ENCODE data around the gene TBC1D30.

Gene TBC1D30

DNA sequence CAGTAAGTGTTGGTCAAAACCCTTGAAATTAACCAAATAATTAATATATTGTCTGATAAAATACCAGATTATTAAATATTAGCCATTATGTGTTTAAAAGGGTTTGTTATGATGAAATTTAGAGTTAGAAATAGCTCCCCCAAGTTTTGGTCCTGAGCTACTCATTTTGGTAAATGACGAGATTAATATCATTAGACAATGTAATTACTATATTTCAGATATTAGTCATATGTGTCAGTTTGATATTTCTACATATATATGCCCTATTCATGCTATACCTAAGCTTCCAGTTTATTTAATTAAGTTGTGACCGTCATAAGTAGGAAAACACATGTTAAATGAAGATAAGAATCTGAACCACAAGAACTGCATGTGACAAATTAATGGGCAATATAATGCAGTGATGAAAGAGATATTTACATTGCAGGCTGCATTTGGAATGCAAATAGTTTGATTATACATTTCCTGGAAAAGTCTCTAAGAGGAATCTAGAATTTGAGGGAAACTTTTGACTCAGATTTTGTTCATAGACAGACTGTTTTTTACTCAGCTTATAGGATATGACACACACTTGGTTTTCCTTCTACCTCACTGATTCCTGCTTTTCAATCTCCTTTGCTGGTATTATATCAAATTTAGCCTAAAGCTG is 70.5 kb downstream of the TBC1D30 start:
- H3K4me1 Mint-ChIP-seq (ENCODE audit: low read depth) = peaks cover 3% of the 10 kb centered on the region
- peaks cover 17% of the 10 kb centered on the region for H3K27me3 Mint-ChIP-seq
- no peak overlapping the region for H3K4me3 Mint-ChIP-seq
- no peak for DNase-seq
- H3K9me3 Mint-ChIP-seq = no peaks in the 10 kb centered on the region
- H3K36me3 Mint-ChIP-seq (ENCODE audit: low read depth) = no peaks in the 10 kb centered on the region
- no peak overlapping the region for H3K27ac Mint-ChIP-seq

DNA sequence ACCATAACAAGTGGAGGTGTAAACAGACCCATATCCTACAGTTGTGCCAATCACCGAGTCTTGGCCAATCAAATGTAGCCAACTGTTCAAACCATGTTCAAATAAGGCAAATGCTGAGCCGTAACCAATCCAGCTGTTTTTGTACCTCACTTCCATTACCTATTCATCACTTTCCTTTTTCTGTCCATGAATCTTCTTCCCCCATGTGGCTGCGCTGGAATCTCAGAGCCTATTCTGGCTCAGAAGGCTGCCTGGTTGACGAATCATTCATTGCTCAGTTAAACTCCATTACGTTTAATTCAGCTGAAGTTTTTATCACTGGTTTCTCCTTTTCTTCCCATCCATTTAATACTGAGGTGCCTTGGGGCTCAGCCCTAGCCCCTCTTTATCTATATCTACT is 71.1 kb downstream of the TBC1D30 start:
- Mint-ChIP-seq H3K27me3 (peaks cover 12% of the 10 kb centered on the region), H3K27ac (no peak overlapping the region), H3K9me3 (no peaks in the 10 kb centered on the region), H3K4me1 (ENCODE audit: low read depth) (peaks cover 3% of the 10 kb centered on the region), H3K4me3 (no peak overlapping the region), H3K36me3 (ENCODE audit: low read depth) (no peaks in the 10 kb centered on the region)
- DNase-seq = no peak

DNA sequence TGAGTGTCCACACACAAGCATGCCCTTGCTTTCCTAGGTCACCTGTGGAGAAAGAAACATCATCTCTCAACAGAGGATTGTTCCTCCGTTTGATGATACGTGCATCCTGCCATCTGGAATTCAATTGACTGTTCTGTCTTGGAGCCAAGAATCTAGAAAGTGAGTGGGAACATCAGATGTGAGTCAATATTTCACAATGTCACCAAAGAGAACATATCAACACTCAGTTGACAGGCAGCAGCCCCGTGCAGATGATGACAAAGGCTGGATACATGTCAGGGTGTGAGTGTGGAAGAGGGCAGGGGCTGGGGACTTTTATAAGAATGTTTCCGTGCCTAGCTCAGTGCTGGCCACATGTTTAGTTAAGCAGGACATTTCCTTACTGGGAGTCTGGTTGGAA is 76.1 kb downstream of the TBC1D30 start:
- H3K27ac Mint-ChIP-seq = no peak overlapping the region
- no peak overlapping the region for H3K4me3 Mint-ChIP-seq
- peaks cover 6% of the 10 kb centered on the region for H3K27me3 Mint-ChIP-seq
- no peak for DNase-seq
- no peaks in the 10 kb centered on the region for H3K36me3 Mint-ChIP-seq (ENCODE audit: low read depth)
- no peaks in the 10 kb centered on the region for H3K4me1 Mint-ChIP-seq (ENCODE audit: low read depth)
- H3K9me3 Mint-ChIP-seq = no peaks in the 10 kb centered on the region

DNA sequence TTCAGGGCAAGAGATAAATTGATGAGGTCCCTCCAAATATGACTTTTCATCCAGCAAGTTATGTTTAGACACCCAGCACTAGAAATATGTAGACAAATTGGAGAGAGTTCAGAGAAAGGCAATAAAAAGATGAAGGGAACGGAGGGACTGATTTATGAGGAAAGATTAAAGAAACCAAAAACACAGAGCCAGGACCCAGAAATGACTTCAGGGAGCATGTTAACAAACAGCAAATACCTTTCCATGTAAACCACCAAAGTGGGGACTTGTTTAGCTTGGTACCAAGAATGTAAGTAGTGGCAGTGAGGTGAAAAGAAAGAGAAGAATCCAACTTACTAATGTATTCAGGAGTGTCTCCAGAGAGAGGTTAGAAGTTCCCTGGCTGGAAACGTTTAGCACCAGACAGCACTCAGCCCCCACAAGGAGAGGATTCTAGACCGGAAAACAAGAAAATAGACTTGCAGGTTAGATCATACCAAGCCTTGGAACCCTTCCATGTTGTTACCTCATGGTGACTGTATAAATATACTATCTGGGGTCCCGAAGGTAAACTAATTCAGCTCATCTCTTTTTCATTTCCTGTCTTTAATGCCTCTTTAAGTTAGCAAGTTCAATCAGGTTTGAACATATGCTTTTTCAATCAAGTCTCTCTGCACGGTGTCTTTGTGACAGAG is 79.2 kb downstream of the TBC1D30 start:
- Mint-ChIP-seq H3K4me3 (no peak overlapping the region), H3K9me3 (no peaks in the 10 kb centered on the region), H3K27me3 (peaks cover 6% of the 10 kb centered on the region), H3K27ac (no peak overlapping the region), H3K4me1 (ENCODE audit: low read depth) (no peaks in the 10 kb centered on the region), H3K36me3 (ENCODE audit: low read depth) (no peaks in the 10 kb centered on the region)
- DNase-seq = no peak

DNA sequence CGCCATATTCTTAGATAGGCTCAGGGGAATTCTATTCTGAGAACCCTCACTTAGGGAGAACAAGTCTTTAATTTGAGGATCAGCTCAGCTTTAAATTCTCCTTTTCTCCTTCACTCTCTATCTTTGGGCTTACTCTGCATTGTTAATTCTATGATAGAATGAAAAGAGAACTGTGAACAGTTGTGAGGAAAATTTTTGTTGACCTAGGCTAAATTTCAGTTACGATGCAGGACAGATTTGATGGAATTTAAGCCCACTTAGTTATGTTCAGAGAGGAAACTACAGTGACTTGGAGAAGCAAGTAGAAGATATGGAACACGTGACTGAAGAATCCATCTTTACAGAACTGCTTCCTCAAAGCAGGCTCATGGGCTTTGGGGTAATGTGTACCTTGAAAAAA is 82.7 kb downstream of the TBC1D30 start:
- no peaks in the 10 kb centered on the region for H3K9me3 Mint-ChIP-seq
- peaks cover 21% of the 10 kb centered on the region for H3K27me3 Mint-ChIP-seq
- H3K36me3 Mint-ChIP-seq (ENCODE audit: low read depth) = no peaks in the 10 kb centered on the region
- no peak overlapping the region for H3K4me3 Mint-ChIP-seq
- H3K4me1 Mint-ChIP-seq (ENCODE audit: low read depth) = no peaks in the 10 kb centered on the region
- H3K27ac Mint-ChIP-seq = no peak overlapping the region
- no peak for DNase-seq

DNA sequence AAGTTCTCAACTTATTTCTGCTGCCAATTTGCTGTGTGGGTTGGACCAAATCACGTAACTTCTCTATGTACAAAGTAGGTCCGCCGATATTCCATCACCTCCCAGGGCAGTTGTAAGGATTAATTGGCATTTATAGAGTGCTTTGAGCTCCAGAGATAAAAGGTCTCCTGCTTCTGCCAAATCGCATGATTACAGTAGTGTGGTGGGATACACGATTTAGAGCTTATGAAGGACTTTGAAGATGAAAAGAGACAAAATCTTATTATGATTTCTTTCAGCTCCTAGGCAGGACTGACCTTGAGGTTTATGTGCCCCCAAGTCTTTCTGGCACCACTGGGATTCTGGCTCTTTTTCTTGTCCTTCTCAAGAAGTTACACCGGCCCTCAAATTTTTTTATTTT is 84.7 kb downstream of the TBC1D30 start:
- Mint-ChIP-seq H3K4me1 (ENCODE audit: low read depth) (no peaks in the 10 kb centered on the region), H3K4me3 (no peak overlapping the region), H3K36me3 (ENCODE audit: low read depth) (no peaks in the 10 kb centered on the region), H3K9me3 (no peaks in the 10 kb centered on the region), H3K27me3 (peaks cover 27% of the 10 kb centered on the region), H3K27ac (no peak overlapping the region)
- no peak for DNase-seq

DNA sequence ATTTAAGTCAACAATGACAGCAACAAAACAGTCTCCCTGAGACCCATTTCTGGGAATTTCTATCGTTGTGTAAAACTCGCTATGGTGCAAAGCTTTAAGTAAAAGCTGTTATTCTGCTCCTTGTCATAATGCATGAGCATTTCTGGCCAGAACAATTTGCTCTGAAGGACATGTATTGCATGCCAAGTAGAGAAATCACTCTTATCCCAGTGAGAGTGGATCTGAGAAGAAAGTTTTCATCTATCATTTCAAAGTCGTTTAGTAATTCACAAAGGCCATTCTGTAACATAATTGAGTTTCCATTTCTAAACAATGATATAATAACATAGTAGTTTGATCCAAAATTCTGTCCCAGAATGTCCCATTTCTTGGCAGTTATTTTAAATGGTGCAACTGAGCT is 86.6 kb downstream of the TBC1D30 start:
- no peaks in the 10 kb centered on the region for H3K4me1 Mint-ChIP-seq (ENCODE audit: low read depth)
- no peak overlapping the region for H3K4me3 Mint-ChIP-seq

DNA sequence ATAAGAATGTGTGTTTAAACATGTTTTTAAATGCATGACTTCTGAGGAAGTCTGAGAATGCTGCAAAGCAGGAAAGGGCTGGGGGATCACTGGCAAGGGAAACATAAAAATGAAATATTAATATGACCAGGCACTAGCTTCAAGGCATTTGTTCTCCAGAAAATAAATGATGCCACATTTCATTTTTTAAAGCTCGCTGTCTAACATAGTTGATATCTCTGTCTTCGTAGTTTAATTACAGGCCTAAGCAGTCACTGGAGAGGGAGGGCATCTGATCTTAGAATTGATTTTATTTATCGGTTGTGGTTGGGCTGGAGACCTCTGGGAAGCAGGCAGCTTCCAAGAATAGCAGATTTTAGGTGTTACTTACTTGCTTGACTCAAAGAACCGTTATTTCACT is 87.5 kb downstream of the TBC1D30 start:
- Mint-ChIP-seq H3K4me1 (ENCODE audit: low read depth) (no peaks in the 10 kb centered on the region), H3K4me3 (no peak overlapping the region), H3K27ac (no peak overlapping the region), H3K27me3 (peaks cover 31% of the 10 kb centered on the region), H3K9me3 (no peaks in the 10 kb centered on the region), H3K36me3 (ENCODE audit: low read depth) (no peaks in the 10 kb centered on the region)
- DNase-seq = no peak

More for the DNA sequence above, 86.6 kb downstream of the TBC1D30 start:
- peaks cover 31% of the 10 kb centered on the region for H3K27me3 Mint-ChIP-seq
- no peaks in the 10 kb centered on the region for H3K36me3 Mint-ChIP-seq (ENCODE audit: low read depth)
- H3K27ac Mint-ChIP-seq = no peak overlapping the region
- no peak for DNase-seq
- H3K9me3 Mint-ChIP-seq = no peaks in the 10 kb centered on the region

DNA sequence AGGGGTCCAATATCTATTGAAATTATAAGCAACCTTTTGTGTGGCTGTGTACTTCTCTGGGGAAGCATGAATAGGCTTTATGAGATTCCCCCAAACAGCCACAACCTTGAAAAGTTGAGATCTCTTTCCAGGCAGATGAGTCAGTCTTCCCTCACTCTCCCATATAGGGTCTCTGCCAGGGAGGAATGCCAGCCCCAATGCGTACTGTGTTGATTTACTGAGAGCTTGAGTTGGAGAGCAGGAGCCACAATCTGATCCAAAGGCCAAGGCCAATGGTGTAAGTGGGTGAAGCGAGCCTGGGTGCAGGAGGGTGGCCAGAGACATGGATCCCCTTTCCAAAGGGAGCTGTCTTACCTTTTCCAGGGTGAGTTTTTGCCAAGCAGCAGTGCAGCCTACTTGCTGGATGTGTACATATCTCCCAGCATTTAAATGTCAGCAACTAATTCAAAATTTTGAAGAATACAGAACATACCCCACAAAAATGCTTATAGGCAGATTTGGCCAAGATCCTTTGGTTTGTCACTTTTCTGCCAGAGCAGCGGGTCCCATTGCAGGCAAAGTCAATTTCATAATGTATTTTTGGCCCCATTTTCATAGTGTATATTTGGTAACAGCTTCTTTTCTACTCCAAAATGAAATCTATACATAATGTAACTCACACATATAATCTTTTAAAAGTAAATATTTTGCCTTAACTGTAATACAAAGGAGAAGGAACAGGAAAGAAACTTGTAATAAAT is 88.2 kb downstream of the TBC1D30 start:
- Mint-ChIP-seq H3K36me3 (ENCODE audit: low read depth) (no peaks in the 10 kb centered on the region), H3K4me1 (ENCODE audit: low read depth) (no peaks in the 10 kb centered on the region), H3K27ac (no peak overlapping the region), H3K27me3 (peaks cover 31% of the 10 kb centered on the region), H3K4me3 (no peak overlapping the region), H3K9me3 (no peaks in the 10 kb centered on the region)
- DNase-seq = no peak

DNA sequence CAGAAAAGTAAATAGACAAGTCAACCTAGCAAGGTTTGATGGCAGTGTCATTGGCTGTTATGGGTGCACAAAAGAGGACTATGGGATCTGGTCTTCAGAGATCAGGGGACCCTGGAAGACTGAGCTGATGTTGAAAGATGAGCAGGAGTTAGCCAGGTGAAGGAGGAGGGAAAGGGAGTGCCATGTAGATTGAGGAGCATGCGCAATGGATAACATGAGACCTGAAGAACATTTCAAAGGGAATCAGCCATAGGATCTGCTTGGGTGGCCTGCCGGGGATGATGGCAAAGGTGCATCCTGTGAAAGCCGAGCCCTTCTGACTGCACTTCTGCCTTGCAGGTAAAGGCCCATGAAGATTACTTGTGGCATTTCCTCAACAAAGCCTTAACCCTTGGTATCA is 90.8 kb downstream of the TBC1D30 start:
- no peak overlapping the region for H3K27ac Mint-ChIP-seq
- H3K27me3 Mint-ChIP-seq = peaks cover 39% of the 10 kb centered on the region
- no peak overlapping the region for H3K4me3 Mint-ChIP-seq
- DNase-seq = no peak
- no peaks in the 10 kb centered on the region for H3K36me3 Mint-ChIP-seq (ENCODE audit: low read depth)
- no peaks in the 10 kb centered on the region for H3K4me1 Mint-ChIP-seq (ENCODE audit: low read depth)
- H3K9me3 Mint-ChIP-seq = no peaks in the 10 kb centered on the region

DNA sequence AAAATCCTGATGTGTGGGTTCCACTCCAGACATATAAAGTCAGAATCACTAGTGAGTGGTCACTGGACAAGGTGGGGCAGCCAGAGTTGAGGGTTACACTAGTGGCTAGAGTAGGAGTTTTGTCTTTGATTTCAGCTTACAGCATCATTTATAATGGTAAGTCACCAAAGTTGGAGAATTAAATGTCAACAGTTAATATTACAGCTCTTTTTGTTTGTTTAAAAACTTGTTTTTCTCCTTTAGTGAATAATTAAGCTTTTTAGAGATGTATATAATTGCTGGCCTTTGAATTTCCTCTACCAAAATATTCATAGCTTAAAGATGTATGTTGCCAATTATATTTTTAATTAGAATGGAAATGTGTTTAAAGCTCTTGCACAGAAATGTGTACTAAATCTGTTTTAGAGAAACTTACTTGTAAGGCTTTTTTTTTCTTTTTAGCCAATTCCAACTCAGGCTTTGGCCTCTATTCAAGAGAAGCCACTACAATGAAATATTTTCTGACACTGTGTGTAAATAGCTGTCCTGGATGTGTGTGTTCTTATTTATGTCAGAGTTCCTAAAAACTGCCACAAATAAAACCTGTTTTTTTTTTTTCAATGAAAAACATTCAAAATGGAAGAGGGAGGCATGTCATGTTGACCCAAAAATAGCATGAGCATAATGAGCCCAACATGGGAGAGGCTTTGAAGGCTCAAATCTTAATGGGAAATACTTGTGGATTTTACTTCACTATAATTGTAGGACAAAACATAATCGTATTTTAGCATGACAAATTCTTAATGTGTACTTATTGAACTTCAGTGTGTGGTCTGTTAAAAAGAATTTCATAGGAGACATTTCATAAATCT is 92.2 kb downstream of the TBC1D30 start:
- Mint-ChIP-seq H3K4me3 (no peak overlapping the region), H3K27me3 (peaks cover 41% of the 10 kb centered on the region), H3K4me1 (ENCODE audit: low read depth) (no peaks in the 10 kb centered on the region), H3K36me3 (ENCODE audit: low read depth) (no peaks in the 10 kb centered on the region), H3K27ac (no peak overlapping the region), H3K9me3 (no peaks in the 10 kb centered on the region)
- no peak for DNase-seq

DNA sequence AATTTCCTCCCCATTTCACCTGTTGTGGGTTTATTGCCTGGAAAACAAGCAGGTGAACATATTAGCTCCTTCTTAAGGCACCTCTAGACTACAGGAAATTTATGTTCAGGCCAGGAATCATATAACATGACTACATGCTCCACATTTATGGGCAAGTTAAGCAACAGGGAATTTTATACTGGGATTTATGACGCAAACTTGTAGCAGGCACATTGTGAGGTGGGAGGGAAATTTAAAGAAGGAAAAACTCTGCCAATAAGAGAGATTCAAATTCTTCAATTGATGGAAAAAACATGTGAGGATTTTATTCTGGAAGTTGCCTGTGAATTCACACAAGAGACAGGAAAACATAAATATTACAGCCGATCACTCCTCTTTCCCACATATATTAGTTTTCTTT is 93.9 kb downstream of the TBC1D30 start:
- Mint-ChIP-seq H3K27ac (no peak overlapping the region), H3K4me3 (no peak overlapping the region), H3K36me3 (ENCODE audit: low read depth) (no peaks in the 10 kb centered on the region), H3K27me3 (peaks cover 29% of the 10 kb centered on the region), H3K9me3 (no peaks in the 10 kb centered on the region), H3K4me1 (ENCODE audit: low read depth) (no peaks in the 10 kb centered on the region)
- no peak for DNase-seq

DNA sequence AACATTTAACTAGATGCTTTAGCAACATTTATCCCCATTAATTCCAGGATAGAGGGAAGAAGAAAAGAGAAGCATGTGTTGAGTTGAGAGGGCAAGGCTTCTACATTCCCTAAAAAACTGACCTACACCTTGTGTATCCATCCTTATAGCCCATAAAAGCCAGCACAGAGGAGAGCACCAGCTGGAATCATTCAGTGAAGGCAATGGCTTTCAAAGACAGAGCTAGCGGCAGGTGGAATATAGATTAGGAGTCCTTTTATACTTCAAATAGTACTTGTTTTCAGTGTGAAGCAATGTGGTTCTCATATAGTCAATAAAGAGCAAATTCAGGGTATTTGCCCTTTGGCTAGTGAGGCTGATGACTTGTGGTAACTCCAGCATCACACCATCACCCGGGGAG is 94.4 kb downstream of the TBC1D30 start:
- no peak overlapping the region for H3K4me3 Mint-ChIP-seq
- H3K27me3 Mint-ChIP-seq = peaks cover 27% of the 10 kb centered on the region
- no peaks in the 10 kb centered on the region for H3K4me1 Mint-ChIP-seq (ENCODE audit: low read depth)
- DNase-seq = no peak
- no peak overlapping the region for H3K27ac Mint-ChIP-seq
- no peaks in the 10 kb centered on the region for H3K9me3 Mint-ChIP-seq
- H3K36me3 Mint-ChIP-seq (ENCODE audit: low read depth) = no peaks in the 10 kb centered on the region

DNA sequence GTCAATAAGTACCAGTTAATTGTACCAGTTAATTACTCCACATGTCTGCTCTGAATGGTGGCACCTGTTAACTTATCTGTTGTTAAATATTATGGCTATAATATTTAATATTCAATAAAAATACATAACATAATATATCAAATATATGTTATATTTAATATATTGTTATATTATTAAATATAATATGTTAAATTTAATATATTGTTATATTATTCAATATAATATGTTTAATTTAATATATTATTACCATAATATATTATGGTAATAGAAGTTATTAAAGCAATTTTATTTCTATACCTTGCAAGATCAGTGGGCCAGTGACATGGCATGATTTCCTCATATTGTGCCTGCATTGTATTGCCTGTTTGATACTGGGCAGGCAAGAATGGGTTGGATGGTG is 98.4 kb downstream of the TBC1D30 start:
- Mint-ChIP-seq H3K27ac (no peak overlapping the region), H3K36me3 (ENCODE audit: low read depth) (no peaks in the 10 kb centered on the region), H3K4me3 (no peak overlapping the region), H3K9me3 (no peaks in the 10 kb centered on the region), H3K4me1 (ENCODE audit: low read depth) (no peaks in the 10 kb centered on the region), H3K27me3 (peaks cover 28% of the 10 kb centered on the region)
- no peak for DNase-seq

All from activated T-cell treated with anti-CD3 and anti-CD28 coated beads, Interleukin-2, amount 50 U/mL, for 24 hours (primary cell).